ENCODE data around the gene DOCK11. TPM values are rescaled to one million over a fixed set of nuclear protein-coding genes. Genes with fewer than 3 reads are reported as not detected.
A peak's percentile ranks its signal among the peaks of the same experiment; 100 is the strongest.

The DOCK11 gene
- total RNA-seq, 1 donor from 2014 or later, result 3.8 TPM

DNA sequence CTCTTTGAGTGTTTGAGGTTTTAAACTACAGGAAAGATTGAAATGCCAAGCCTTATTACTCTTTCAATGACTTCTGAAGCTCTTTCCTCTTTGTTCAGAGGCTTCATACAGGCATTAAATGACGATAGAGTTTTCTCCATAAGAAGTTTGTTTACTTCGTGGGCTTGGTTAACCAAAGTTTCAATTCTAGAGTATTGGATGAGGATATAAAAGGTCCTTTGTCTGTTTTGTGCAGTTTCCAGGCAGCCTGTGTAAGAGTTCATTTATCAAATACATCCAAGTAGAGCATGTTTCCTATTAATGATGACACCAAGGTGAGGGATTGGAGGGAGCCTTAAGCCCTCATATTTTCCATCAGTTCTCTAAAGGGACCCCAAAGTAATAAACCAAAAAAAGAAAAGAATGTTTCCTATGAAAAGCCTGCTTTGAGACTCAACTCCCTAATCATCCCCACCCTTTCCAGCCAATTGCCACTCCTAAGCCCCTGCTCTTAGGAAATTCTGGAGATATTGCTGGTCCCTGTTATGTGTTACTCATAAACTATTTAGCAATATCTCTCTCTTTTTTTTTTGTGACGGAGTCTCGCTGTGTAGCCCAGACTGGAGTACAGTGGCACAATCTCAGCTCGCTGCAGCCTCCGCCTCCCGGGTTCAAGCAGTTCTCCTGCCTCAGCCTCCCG lies 125.6 kb downstream of the DOCK11 start:
- Histone ChIP-seq H3K36me3 (no peaks in the 10 kb centered on the region), H3K27ac (replicated peaks) (no peak overlapping the region), H3K4me1 (no peaks in the 10 kb centered on the region), H3K27me3 (ENCODE audit: low read depth) (no peaks in the 10 kb centered on the region), H3K4me3 (no peak overlapping the region), H3K9me3 (replicated peaks) (no peaks in the 10 kb centered on the region)
- TF ChIP-seq, protein P1, sequence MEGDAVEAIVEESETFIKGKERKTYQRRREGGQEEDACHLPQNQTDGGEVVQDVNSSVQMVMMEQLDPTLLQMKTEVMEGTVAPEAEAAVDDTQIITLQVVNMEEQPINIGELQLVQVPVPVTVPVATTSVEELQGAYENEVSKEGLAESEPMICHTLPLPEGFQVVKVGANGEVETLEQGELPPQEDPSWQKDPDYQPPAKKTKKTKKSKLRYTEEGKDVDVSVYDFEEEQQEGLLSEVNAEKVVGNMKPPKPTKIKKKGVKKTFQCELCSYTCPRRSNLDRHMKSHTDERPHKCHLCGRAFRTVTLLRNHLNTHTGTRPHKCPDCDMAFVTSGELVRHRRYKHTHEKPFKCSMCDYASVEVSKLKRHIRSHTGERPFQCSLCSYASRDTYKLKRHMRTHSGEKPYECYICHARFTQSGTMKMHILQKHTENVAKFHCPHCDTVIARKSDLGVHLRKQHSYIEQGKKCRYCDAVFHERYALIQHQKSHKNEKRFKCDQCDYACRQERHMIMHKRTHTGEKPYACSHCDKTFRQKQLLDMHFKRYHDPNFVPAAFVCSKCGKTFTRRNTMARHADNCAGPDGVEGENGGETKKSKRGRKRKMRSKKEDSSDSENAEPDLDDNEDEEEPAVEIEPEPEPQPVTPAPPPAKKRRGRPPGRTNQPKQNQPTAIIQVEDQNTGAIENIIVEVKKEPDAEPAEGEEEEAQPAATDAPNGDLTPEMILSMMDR (IDR thresholded peaks at IDR 0.05; ENCODE audit: borderline replicate concordance), result no peak
- intact Hi-C loops (cut with micrococcal nuclease), result no loop called here
- DNase-seq, result no peak

DNA sequence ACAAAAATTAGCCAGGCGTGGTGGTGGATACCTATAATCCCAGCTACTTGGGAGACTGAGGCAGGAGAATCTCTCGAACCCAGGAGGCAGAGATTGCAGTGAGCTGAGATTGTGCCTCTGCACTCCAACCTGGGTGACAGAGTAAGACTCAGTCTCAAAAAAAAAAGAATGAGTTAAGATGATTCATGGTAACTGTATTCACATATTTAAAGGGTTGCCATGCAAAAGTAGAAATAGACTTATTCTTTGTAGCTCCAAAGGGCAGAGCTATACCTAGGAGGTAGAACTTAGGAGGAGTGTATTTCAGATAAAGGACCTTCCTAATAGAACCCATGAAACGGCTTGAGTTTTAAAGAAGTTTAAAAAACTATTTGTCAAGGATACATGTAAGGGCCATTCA lies 127.4 kb downstream of the DOCK11 start:
- no peak for DNase-seq
- Histone ChIP-seq H3K9me3 (replicated peaks) (no peaks in the 10 kb centered on the region), H3K27ac (replicated peaks) (no peak overlapping the region), H3K4me3 (no peak overlapping the region), H3K27me3 (ENCODE audit: low read depth) (no peaks in the 10 kb centered on the region), H3K36me3 (no peaks in the 10 kb centered on the region), H3K4me1 (no peaks in the 10 kb centered on the region)
- TF ChIP-seq, protein P1 (IDR thresholded peaks at IDR 0.05; ENCODE audit: borderline replicate concordance), result no peak
- intact Hi-C loops (cut with micrococcal nuclease), result no loop called here

DNA sequence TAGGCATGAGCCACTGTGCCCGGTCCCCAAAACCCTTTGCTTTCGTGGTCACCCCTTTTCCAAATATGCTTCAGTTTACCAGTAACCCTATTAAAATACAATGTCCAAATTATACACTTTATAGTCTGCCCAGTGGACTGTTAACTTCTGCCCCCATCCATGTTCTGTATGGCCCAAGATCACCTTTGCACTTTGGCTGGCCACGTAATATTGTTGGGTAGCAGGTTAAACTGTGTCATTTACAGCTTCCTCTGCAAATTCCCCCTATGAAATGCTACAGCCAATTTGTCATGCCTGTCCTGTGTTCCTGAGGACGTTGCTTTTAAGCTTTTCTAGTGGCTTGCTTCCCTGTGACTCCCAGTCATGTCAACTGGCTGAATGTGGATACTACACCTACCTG lies 130.7 kb downstream of the DOCK11 start:
- TF ChIP-seq, protein P1 (IDR thresholded peaks at IDR 0.05; ENCODE audit: borderline replicate concordance), result no peak
- Histone ChIP-seq H3K27me3 (ENCODE audit: low read depth) (no peaks in the 10 kb centered on the region), H3K36me3 (no peaks in the 10 kb centered on the region), H3K4me1 (no peaks in the 10 kb centered on the region), H3K9me3 (replicated peaks) (no peaks in the 10 kb centered on the region), H3K4me3 (no peak overlapping the region), H3K27ac (replicated peaks) (no peak overlapping the region)
- intact Hi-C loops (cut with micrococcal nuclease), result no loop called here
- no peak for DNase-seq

DNA sequence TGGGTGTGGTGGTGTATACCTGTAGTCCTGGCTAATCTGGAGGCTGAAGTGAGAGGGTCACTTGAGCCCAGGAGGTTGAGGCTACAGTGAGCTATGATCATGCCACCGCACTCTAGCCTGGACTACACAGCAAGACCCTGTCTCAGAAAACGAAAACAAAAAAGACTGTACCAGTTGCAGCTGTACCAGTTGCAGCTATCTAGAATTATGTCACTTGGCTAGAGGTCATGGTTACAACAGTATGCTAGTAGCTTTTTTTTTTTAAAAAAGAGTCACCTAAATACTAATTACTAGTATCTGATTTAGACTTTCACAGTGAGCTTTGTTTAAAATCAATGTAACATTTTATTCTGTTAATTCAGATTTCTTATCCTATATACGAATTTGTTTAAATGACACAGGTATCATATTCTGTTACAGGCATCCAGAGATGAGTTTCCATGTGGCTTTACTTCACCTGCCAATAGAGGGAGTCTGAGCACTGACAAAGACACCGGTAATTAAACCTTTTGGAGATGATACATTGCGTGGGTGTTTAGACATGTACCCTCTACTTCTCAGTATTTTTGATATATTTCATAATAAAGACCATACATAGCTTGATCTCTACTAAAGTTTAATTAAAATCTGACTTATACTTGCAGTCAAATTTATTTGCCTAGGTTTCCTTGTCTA lies 131.6 kb downstream of the DOCK11 start:
- Histone ChIP-seq H3K27ac (replicated peaks) (no peak overlapping the region), H3K4me1 (no peaks in the 10 kb centered on the region), H3K4me3 (no peak overlapping the region), H3K27me3 (ENCODE audit: low read depth) (no peaks in the 10 kb centered on the region), H3K36me3 (no peaks in the 10 kb centered on the region), H3K9me3 (replicated peaks) (no peaks in the 10 kb centered on the region)
- TF ChIP-seq, protein P1 (IDR thresholded peaks at IDR 0.05; ENCODE audit: borderline replicate concordance), result peak; percentile 42
- no peak for DNase-seq
- intact Hi-C loops (cut with micrococcal nuclease), result no loop called here

DNA sequence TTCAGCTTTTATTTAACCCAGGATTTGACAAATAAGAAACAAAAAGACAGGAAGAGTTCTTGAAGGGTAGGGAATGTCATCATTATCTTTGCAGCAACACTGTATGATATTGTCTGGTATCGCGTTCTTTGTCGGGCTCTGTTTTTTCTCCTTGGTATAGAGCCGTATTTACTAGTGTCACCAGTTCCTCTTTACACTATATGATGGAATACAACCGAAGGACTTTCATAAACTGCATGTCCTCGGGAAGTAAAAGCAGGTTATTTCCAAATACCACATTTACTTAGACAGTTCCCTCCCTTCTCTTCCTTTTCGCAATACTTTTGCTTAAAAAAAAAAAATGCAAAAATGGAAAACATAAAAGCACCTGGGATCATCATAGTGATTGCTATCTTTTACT lies 135.2 kb downstream of the DOCK11 start:
- no peak for DNase-seq
- TF ChIP-seq, protein P1 (IDR thresholded peaks at IDR 0.05; ENCODE audit: borderline replicate concordance), result no peak
- Histone ChIP-seq H3K4me1 (no peaks in the 10 kb centered on the region), H3K9me3 (replicated peaks) (no peaks in the 10 kb centered on the region), H3K27me3 (ENCODE audit: low read depth) (no peaks in the 10 kb centered on the region), H3K36me3 (no peaks in the 10 kb centered on the region), H3K4me3 (no peak overlapping the region), H3K27ac (replicated peaks) (no peak overlapping the region)
- intact Hi-C loops (cut with micrococcal nuclease), result no loop called here

Measured in left ventricle myocardium inferior (tissue), 1 donor.